GM12878 (cell line): Measurements from ENCODE around the gene CPLANE2. TPM values are rescaled to one million over a fixed set of nuclear protein-coding genes. Genes with fewer than 3 reads are reported as not detected.

Source experiments
- ATAC-seq: fragments of 200-7000 bp; cut with Tn5 transposase; 3 replicates; pipeline ENCODE4 v1.9.1; 2020; ENCODE audit warnings: mild to moderate bottlenecking, moderate library complexity
- BruUV-seq: library from RNA; stranded (reverse); fragments of 400-500 nt; replicated peaks from 2 replicates; lab custom pipeline; 2021; lab: Mats Ljungman, UMichigan
- CTCF ChIA-PET: fragments of 300-600 bp; sonication (Branson Sonifier 250); formaldehyde crosslinking; extraction: SDS; loops from one replicate; lab custom pipeline; 2021; ENCODE audit warnings: inconsistent platforms; lab: Yijun Ruan, JAX
- POLR2A ChIA-PET: fragments of 350-600 bp; formaldehyde crosslinking; extraction: SDS; loops from one replicate; lab custom pipeline; 2021; ENCODE audit warnings: inconsistent platforms; lab: Charles Lee
- RAD21 ChIA-PET: fragments of 300-600 bp; sonication (Branson Sonifier 250); formaldehyde crosslinking; loops from one replicate; lab custom pipeline; 2023; ENCODE audit warnings: antibody characterized with exemption; ENCODE audit not compliant: unreplicated experiment; lab: Charles Lee
- SMC1A ChIA-PET: fragments of 300-600 bp; sonication (Branson Sonifier 250); formaldehyde crosslinking; loops from one replicate; lab custom pipeline; 2023; ENCODE audit not compliant: unreplicated experiment, uncharacterized antibody; lab: Charles Lee
- DNase-seq: peaks from one replicate; pipeline ENCODE4 v3.0.0-alpha.2; 2011; ENCODE audit warnings: low read depth, low spot score
- FAIRE-seq: peaks from 3 replicates; lab custom pipeline; 2011; peaks lifted over from hg19 to GRCh38; lab: Jason Lieb, UNC
- H2AFZ ChIP-seq: 2 replicates; pipeline ENCODE4 v1.6.0; 2011; ENCODE audit warnings: low read depth, low read length, control low read depth; ENCODE audit not compliant: control insufficient read depth
- H3K27ac ChIP-seq: 2 replicates; pipeline ENCODE4 v1.5.1; 2011; ENCODE audit warnings: control low read depth; ENCODE audit not compliant: control insufficient read depth, insufficient read depth
- H3K27me3 ChIP-seq, 2 experiments: replicated peaks in 1 of 2; 2 replicates each; pipeline versions ENCODE4 v1.6.0 to v1.6.1; 2011; ENCODE audit warnings: low read length in 1 of 2; ENCODE audit not compliant: control insufficient read depth in 2 of 2, insufficient read depth in 2 of 2
- H3K36me3 ChIP-seq, 2 experiments: 2 replicates each; pipeline ENCODE4 v1.5.1; 2011; ENCODE audit warnings: low read length in 1 of 2; ENCODE audit not compliant: control insufficient read depth in 2 of 2, insufficient read depth in 2 of 2
- H3K4me1 ChIP-seq: 2 replicates; pipeline ENCODE4 v1.6.1; 2011; ENCODE audit warnings: mild to moderate bottlenecking, low read length, moderate library complexity, mixed read lengths; ENCODE audit not compliant: control insufficient read depth, insufficient read depth
- H3K4me2 ChIP-seq: 2 replicates; pipeline ENCODE4 v1.6.0; 2011; ENCODE audit warnings: control low read depth; ENCODE audit not compliant: control insufficient read depth, insufficient read depth
- H3K4me3 ChIP-seq: fragments of 200-600 bp; sonication (generic); 2 replicates; pipeline ENCODE4 v1.5.1; 2016
- H3K79me2 ChIP-seq: 2 replicates; pipeline ENCODE4 v1.6.0; 2011; ENCODE audit warnings: low read length; ENCODE audit not compliant: control insufficient read depth, insufficient read depth
- H3K9ac ChIP-seq: 2 replicates; pipeline ENCODE4 v1.8.0; 2011; ENCODE audit warnings: low read length, control low read depth, mixed read lengths; ENCODE audit not compliant: control insufficient read depth, insufficient read depth
- H3K9me3 ChIP-seq: replicated peaks from 3 replicates; pipeline ENCODE4 v1.5.1; 2011; ENCODE audit warnings: mild to moderate bottlenecking, low read length; ENCODE audit not compliant: control insufficient read depth, insufficient read depth
- H4K20me1 ChIP-seq: 2 replicates; pipeline ENCODE4 v1.6.0; 2011; ENCODE audit not compliant: control insufficient read depth, insufficient read depth
- BMI1 ChIP-seq: fragments of 450-650 bp; IDR thresholded peaks from 2 replicates; pipeline ENCODE4 v1.6.1; 2016; ENCODE audit warnings: mild to moderate bottlenecking, moderate library complexity, borderline replicate concordance
- BRCA1 ChIP-seq: IDR thresholded peaks from 2 replicates; pipeline ENCODE4 v1.6.1; 2011; ENCODE audit warnings: low read depth, low read length, improper control_type of control experiment
- CBX5 ChIP-seq: sonication (generic); IDR thresholded peaks from 2 replicates; pipeline ENCODE4 v1.6.1; 2016; ENCODE audit warnings: low read depth, moderate library complexity, mild to moderate bottlenecking, inconsistent platforms
- CUX1 ChIP-seq: IDR thresholded peaks from 2 replicates; pipeline ENCODE4 v1.6.1; 2012; ENCODE audit warnings: improper control_type of control experiment, low read depth, low read length; ENCODE audit not compliant: insufficient replicate concordance
- KDM1A ChIP-seq: fragments of 200-600 bp; sonication (generic); IDR thresholded peaks from 2 replicates; pipeline ENCODE4 v1.6.1; 2016; ENCODE audit warnings: borderline replicate concordance
- MXI1 ChIP-seq: fragments of 150-350 bp; IDR thresholded peaks from 2 replicates; pipeline ENCODE4 v1.6.1; 2011; ENCODE audit warnings: low read depth, mild to moderate bottlenecking, inconsistent platforms, low read length, improper control_type of control experiment
- PAX5 ChIP-seq: IDR thresholded peaks from 2 replicates; pipeline ENCODE4 v1.6.1; 2011; ENCODE audit warnings: low read depth, low read length, borderline replicate concordance
- PKNOX1 ChIP-seq: fragments of 450-650 bp; IDR thresholded peaks from 2 replicates; pipeline ENCODE4 v1.6.1; 2016; ENCODE audit warnings: mild to moderate bottlenecking
- RUNX3 ChIP-seq: IDR thresholded peaks from 2 replicates; pipeline ENCODE4 v1.6.1; 2012; ENCODE audit warnings: low read length, inconsistent platforms
- SPI1 ChIP-seq: IDR thresholded peaks from 2 replicates; pipeline ENCODE4 v1.6.1; 2011; ENCODE audit warnings: low read depth, mild to moderate bottlenecking, low read length, moderate library complexity, borderline replicate concordance; ENCODE audit not compliant: insufficient read depth
- STAT1 ChIP-seq: fragments of 450-650 bp; conservative IDR thresholded peaks from 2 replicates; pipeline ENCODE4 v1.6.1; 2014; ENCODE audit warnings: antibody characterized with exemption, mild to moderate bottlenecking
- YBX1 ChIP-seq: fragments of 450-650 bp; IDR thresholded peaks from 2 replicates; pipeline ENCODE4 v1.6.1; 2016; ENCODE audit warnings: antibody characterized with exemption
- ZNF24 ChIP-seq: fragments of 450-650 bp; IDR thresholded peaks from 2 replicates; pipeline ENCODE4 v1.6.1; 2017; ENCODE audit warnings: antibody characterized with exemption, mild to moderate bottlenecking
- WGBS: methylation state at CpG from one replicate; pipeline ENCODE4 v1.1.6; 2016; ENCODE audit warnings: low lambda C conversion rate; ENCODE audit not compliant: insufficient replicate concordance, insufficient coverage; ENCODE audit errors: missing lambda C conversion rate; 5-methylcytosine and 5-hydroxymethylcytosine counted together
- in situ Hi-C: fragments of 300-500 bp; cut with MboI; formaldehyde crosslinking; loops from 9 replicates; pipeline ENCODE4 v1.14.3; 2018; ENCODE audit warnings: mixed read lengths
- intact Hi-C: fragments of 100-400 bp; cut with micrococcal nuclease; formaldehyde crosslinking; loops from one replicate; pipeline ENCODE4 v1.14.2; 2022; ENCODE audit not compliant: unreplicated experiment
- polyA plus RNA-seq, 11 experiments: library from polyadenylated mRNA; depleted of rRNA in 4 of 11; unstranded in 6 of 11; stranded (reverse) in 5 of 11; fragments of >200 nt; fragmentation: Nextera tagmentation in 4 of 11; fragmentation: Illumina TruSeq in 1 of 11; extraction: Ambion mirVana in 4 of 11; extraction: Trizol in 1 of 11; gene quantifications; 1 replicate in 1 of 11; 2 replicates in 10 of 11; pipeline versions ENCODE4 v1.2.1 to v1.2.3, GENCODE V29; 2011 to 2016; ENCODE audit warnings: inconsistent platforms in 2 of 11, missing spikeins in 2 of 11, low read depth in 1 of 11
- total RNA-seq, 4 experiments: library from RNA; depleted of rRNA in 3 of 4; stranded (reverse); fragments of >200 nt in 3 of 4; fragmentation: Illumina TruSeq in 1 of 4; extraction: Trizol in 1 of 4; gene quantifications; 2 replicates each; pipeline versions ENCODE4 v1.2.1 to v1.2.3, GENCODE V29; 2013 to 2021

The CPLANE2 gene
- total and polyA plus RNA-seq, 10 of the 15 experiments (the other 5 are each of a cell fraction or from before 2014, with no cell fraction given): 0.09 to 4.5 (median 2.3) TPM; not detected in 1

- TF ChIP-seq PKNOX1: peak; percentile 15; the same call in 1 of the 2 replicates
- TF ChIP-seq MXI1: 0 out of 2 replicates have a peak, but pooled peaks have one; percentile 39
Observed at GRCh38 chr1:16235944-16236510, 956 bp downstream of the CPLANE2 start (continued).

GRCh38 chr1:16235347-16235746, 1.6 kb downstream of the CPLANE2 start:
- no peak overlapping the region for H3K27ac ChIP-seq
- BruUV-seq: no TSS peak
- SMC1A ChIA-PET: interaction anchor here (1.3 to 1.8 kb wide), 3 partner anchors 31 to 157 kb away, joined by 3 to 6 read pairs (median 3); no protein-coding TSS in a partner anchor
- intact Hi-C loops: loop anchor here (5.0 kb wide), 1 partner anchor 132 kb away; the partner anchor contains the start of gene SZRD1
- CTCF ChIA-PET: interaction anchor here (0.5 to 1.2 kb wide), 3 partner anchors 10 to 153 kb away, joined by 3 to 4 read pairs (median 3); no protein-coding TSS in a partner anchor
- H2AFZ ChIP-seq: no peak overlapping the region
- TF ChIP-seq STAT1: no peak
- no peak for TF ChIP-seq ZNF24
- no peak for TF ChIP-seq BMI1
- no peak for TF ChIP-seq CUX1
- TF ChIP-seq PAX5: no peak
- no peak for TF ChIP-seq SPI1
- TF ChIP-seq BRCA1: no peak
- TF ChIP-seq CBX5: no peak
- TF ChIP-seq YBX1: no peak
- no peak for TF ChIP-seq KDM1A
- no peak for TF ChIP-seq RUNX3
- TF ChIP-seq, all 136 proteins: peak for 0
- Histone ChIP-seq H3K27me3 (no peaks in the 10 kb centered on the region), H3K9me3 (no peaks in the 10 kb centered on the region), H3K4me2 (no peak overlapping the region), H3K4me3 (no peak overlapping the region), H3K9ac (no peak overlapping the region), H4K20me1 (no peaks in the 10 kb centered on the region), H3K79me2 (no peaks in the 10 kb centered on the region), H3K4me1 (peaks cover 17% of the 10 kb centered on the region), H3K36me3 (no peaks in the 10 kb centered on the region)
- in situ Hi-C loops: no loop called here
- no CpG with 5 or more reads among the region's 2 CpGs for WGBS
- POLR2A ChIA-PET: interaction anchor here (0.5 to 1.9 kb wide), 3 partner anchors 18 to 1798 kb away, joined by 4 to 7 read pairs (median 5); no protein-coding TSS in a partner anchor
- no peak for FAIRE-seq
- ATAC-seq: no peak
- RAD21 ChIA-PET: interaction anchor here (0.6 to 1.0 kb wide), 6 partner anchors 18 to 152 kb away, joined by 3 to 6 read pairs (median 3); no protein-coding TSS in a partner anchor
- no peak for DNase-seq
